Limb (tissue), 2 donors: ENCODE measurements around the gene GLG1.
"Not testable (repeated sequence)": the region's sequence is repeated elsewhere in the genome, so short reads cannot be mapped to it uniquely, and the experiment has no call there.

Experiments
- DNase-seq, 2 donors: peaks; one replicate each; pipeline ENCODE4 v3.0.0-alpha.2; 2016; ENCODE audit errors: extremely low spot score in 2 of 2

GLG1 gene

GRCh38 chr16:74538801-74539200 is 68.1 kb downstream of the GLG1 start:
- not testable (repeated sequence) for DNase-seq

GRCh38 chr16:74537746-74538145 is 69.2 kb downstream of the GLG1 start:
- DNase-seq, result not testable (repeated sequence)

- DNase-seq, result not testable (repeated sequence)
Measured at GRCh38 chr16:74534650-74535049, 72.3 kb downstream of the GLG1 start.

GRCh38 chr16:74524926-74525325 is 82.0 kb downstream of the GLG1 start:
- DNase-seq, result no peak

GRCh38 chr16:74524117-74524516 is 82.8 kb downstream of the GLG1 start:
- DNase-seq, result no peak

- not testable (repeated sequence) for DNase-seq
Measured at GRCh38 chr16:74523706-74524105, 83.2 kb downstream of the GLG1 start.

GRCh38 chr16:74522160-74522559 is 84.8 kb downstream of the GLG1 start:
- no peak for DNase-seq

- DNase-seq, result no peak
Measured at GRCh38 chr16:74521691-74522090, 85.2 kb downstream of the GLG1 start.

- DNase-seq, result not testable (repeated sequence)
Measured at GRCh38 chr16:74518934-74519333, 88.0 kb downstream of the GLG1 start.

- DNase-seq, result no peak
Measured at GRCh38 chr16:74511961-74512360, 95.0 kb downstream of the GLG1 start.

GRCh38 chr16:74505011-74505410 is 101.9 kb downstream of the GLG1 start:
- DNase-seq, result no peak

GRCh38 chr16:74503412-74503811 is 103.5 kb downstream of the GLG1 start:
- no peak for DNase-seq

GRCh38 chr16:74501484-74502478 is 105.1 kb downstream of the GLG1 start:
- DNase-seq, result no peak

- no peak for DNase-seq
Measured at GRCh38 chr16:74500907-74501306, 106.0 kb downstream of the GLG1 start.

- no peak for DNase-seq
Measured at GRCh38 chr16:74499114-74499513, 107.8 kb downstream of the GLG1 start.

GRCh38 chr16:74497761-74498160 is 109.2 kb downstream of the GLG1 start:
- no peak for DNase-seq

- DNase-seq, result no peak
Measured at GRCh38 chr16:74496054-74496453, 110.9 kb downstream of the GLG1 start.

- DNase-seq, result no peak
Measured at GRCh38 chr16:74492976-74493375, 113.9 kb downstream of the GLG1 start.

- no peak for DNase-seq
Measured at GRCh38 chr16:74487634-74488495, 119.0 kb downstream of the GLG1 start.

GRCh38 chr16:74485916-74486315 is 121.0 kb downstream of the GLG1 start:
- no peak for DNase-seq

GRCh38 chr16:74480150-74481029 is 126.5 kb downstream of the GLG1 start:
- peak in 1 of 2 donors; percentile 7 for DNase-seq
